ENCODE results near the gene TMX1.
"Not testable (repeated sequence)": the region's sequence is repeated elsewhere in the genome, so short reads cannot be mapped to it uniquely, and the experiment has no call there.

TMX1 gene, protein sequence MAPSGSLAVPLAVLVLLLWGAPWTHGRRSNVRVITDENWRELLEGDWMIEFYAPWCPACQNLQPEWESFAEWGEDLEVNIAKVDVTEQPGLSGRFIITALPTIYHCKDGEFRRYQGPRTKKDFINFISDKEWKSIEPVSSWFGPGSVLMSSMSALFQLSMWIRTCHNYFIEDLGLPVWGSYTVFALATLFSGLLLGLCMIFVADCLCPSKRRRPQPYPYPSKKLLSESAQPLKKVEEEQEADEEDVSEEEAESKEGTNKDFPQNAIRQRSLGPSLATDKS

GRCh38 chr14:51239813-51240803 lies at the start of gene TMX1:
Gene TMX1 (plus strand): TSS chr14:51240247. CDS start chr14:51240293, 46 bp downstream.
- peak; percentile 100 for DNase-seq

GRCh38 chr14:51201890-51202289 lies 38.2 kb upstream of the TMX1 start:
- no peak for DNase-seq

DNA sequence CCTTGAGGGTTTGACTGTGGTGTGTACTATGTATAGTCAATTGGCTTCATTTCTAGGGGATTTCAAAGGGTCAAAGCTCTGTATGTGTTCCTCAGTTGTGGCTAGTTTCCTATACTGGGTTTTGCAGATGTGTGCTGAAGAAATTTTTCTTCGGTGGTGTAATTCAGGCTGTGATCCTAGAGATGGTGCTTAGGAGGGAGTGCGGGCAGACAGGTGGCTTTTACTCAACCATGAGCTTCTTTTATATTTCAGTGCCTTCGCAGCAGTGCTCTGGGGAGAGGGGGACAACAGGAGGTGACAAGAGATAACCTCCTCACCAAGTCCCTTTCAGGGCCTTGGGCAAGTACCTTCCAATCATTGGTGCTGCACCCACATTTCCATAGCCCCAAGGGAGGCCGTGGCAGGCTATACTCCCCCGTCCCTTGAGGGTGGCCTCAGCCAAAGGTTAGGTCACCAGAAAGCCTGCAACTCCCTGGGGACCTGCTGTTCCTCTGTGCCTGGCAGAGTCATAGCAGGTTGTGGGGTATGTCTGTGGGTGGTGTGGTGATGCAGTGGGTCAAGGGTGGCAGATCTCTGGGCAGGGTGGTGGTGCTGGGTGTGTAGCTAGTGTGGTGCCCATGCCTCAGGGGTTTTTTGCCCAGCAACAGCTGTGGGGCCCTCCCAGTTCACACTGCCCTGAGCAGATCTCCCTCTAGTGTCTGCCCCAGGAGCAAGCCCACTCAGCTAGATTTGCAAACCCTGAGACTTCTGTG lies 37.0 kb upstream of the TMX1 start:
- DNase-seq = no peak

DNA sequence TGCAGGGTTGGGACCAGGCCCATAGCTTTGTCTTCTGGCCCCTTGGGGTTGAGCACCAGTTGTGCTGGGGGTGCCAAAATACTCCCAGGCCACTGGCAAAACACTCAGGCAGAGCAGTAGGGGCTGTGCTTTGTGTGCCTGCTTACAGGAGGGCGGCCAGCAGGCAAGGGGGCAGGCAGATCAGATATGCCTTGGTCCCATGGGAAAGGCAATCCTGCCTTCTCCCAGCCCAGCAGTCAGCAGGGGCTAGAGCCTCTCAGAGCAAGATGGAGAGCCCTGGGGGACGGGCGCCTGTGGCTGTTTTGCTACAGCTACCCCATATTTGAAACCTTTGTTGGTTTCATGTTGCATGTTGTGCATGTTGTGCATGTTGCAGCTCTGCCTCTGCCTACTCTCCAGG lies 36.2 kb upstream of the TMX1 start:
- no peak for DNase-seq

DNA sequence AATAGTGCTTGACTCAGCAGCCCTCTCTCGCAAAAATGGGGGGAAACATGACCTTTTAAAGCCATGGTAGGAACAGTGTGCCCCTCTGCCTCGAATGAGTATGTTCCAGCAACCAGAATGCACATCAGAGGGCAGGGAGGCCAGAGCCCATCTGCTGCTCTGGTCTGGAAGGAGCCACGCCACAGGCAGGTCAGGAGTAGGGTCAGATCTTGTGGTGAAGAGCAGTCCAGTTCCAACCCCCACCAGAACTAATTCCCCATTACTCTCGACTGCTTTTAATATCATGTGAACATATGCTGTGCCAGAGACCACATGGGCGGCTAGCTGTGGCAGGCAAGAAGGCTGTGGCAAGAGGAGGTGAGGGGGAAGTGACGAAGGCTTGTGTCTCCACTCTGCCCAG lies 34.6 kb upstream of the TMX1 start:
- DNase-seq = no peak

DNA sequence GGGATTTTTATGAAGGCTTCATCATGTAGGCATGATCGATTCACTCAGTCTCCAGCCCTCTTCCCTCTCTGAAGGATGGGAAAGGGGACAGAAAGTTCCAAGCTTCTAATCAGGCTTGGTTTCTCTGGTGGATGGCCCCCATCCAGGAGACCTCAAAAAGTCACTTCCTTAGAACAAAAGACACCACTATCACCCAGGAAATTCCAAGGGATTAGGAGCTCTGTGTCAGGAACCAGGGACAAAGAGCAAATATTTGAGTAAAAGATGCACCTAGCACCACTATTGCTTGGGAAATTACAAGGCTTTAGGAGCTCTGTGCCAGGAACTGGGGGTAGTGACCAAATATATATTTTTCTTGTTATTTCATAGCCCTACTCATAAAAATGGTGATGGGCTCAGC lies 33.6 kb upstream of the TMX1 start:
- no peak for DNase-seq

DNA sequence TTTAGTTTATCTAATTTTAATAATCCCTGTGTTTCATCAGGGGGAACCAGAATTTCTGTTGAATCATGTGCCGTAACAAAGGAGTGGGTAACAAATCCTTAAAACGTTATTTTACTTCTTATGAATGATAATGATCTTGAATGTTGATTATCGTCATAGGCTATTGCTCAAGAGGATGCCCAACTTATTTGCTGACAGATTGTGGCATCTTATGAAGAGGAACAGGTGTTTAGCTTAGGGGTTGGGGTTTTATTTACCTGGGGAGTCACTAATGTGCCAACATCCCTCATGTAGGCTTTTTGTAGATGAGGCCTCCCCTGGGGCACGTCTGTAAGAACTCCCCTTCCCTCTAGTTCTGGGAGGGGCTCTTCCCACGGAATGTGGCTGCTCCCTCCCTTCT lies 32.4 kb upstream of the TMX1 start:
- no peak for DNase-seq

GRCh38 chr14:51208982-51209381 lies 31.1 kb upstream of the TMX1 start:
- DNase-seq = no peak

DNA sequence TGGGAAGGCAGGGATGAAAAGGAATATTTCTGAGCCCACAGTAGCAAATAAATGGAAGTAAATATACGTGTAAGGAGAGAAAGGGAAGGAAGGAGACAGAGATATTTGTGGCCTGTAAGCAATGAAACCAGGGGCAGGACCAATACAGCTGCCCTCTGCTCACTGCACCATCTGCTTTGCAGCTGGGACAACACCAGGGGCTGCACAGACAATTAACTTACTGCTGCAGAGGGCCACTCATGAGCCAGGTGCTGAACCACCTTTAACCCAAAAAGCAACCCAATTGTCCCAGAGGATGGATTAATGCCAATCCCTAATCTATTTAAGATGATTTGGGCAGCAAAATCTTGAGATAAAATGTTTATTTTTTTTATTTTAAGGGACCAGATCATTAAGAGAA lies 30.6 kb upstream of the TMX1 start:
- DNase-seq = no peak

GRCh38 chr14:51210594-51210993 lies 29.5 kb upstream of the TMX1 start:
- DNase-seq = no peak

GRCh38 chr14:51211149-51211548 lies 28.9 kb upstream of the TMX1 start:
- DNase-seq = no peak

DNA sequence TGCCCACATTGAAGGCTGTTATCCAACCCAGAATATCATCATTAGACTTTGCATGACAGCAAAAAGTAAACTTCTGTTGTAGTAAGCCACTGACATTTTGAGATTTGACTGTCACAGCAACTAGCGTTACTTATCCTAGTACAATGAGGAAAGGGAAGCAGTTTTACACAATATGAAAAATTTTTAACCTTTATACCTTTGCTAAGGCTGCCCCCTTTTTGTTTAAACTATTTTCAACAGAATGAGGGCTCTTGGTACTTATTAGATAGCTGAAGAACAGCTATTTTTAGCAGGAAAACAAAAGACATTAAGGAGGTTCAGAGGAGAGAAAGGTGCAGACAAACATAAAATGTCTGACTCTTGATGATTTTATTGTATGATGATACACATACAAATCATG lies 23.4 kb upstream of the TMX1 start:
- DNase-seq = no peak

DNA sequence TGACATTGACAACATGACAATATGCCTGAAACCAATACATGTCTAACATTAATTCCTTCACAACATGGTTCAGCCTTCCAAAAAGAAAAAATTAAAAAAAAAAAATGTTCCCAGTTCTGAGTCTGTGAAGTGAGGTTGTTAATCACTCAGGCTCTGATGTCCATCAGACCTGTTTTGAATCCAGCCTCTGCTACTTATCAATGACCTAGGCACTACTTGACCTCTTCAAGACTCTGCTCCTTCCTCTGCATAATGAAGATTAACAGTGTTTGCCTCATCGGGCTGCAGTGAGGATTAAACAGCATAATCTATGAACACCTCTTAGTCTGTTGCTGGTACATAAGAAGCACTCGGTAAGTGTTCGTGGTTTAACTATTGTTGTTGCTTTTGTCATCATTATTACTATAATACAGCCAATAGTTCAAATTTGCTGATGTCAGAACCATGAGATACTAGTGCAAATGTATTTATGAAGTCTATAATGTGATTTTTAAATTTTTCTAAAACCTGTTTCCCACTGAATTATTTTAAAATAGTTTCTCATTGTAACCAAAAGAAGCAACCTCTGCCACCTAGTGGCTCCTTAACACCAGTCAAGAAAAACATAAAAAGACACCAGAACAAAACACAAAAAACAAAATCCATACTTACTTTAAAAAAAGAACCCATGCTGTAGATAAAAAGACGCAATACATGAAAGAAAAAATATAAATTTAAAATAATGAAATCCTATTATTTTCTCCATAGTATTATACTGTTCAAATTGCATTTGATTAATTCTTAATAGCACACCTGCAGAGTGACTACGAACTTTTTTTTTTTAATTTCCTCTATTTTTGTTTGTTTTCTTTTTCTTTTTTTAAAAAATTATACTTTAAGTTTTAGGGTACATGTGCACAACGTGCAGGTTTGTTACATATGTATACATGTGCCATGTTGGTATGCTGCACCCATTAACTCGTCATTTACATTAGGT lies 20.3 kb upstream of the TMX1 start:
- DNase-seq = peak; percentile 27

DNA sequence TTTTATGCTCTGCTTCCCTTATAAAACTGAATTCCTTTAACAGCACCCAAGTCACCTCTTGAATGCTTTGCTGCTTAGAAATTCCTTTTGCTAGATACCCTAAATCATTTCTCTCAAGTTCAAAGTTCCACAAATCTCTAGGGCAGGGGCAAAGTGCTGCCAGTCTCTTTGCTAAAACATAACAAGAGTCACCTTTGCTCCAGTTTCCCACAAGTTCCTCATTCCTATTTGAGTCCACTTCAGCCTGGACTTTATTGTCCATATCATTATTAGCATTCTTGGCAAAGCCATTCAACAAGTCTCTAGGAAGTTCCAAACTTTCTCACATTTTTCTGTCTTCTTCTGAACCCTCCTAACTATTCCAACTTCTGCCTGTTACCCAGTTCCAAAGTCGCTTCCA lies 16.6 kb upstream of the TMX1 start:
- not testable (repeated sequence) for DNase-seq

DNA sequence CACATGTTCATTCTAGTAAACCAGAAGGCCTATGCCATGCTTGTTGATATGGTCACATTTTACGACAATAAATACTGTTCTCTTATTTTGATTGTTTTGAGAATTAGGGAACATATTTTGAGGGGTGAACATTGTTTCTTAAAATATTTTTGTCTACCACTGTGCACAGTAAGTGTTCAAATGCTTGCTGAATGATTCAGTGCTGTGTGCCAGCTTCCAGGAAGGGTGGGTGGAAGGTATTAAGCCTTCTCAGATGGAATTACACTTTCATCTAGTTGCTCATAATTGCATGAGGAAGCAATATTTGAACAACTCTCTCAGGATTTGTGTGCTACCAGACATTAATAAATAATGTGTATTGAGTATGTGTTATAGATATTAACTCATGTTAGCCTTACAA lies 15.5 kb upstream of the TMX1 start:
- no peak for DNase-seq

GRCh38 chr14:51225751-51226150 lies 14.3 kb upstream of the TMX1 start:
- DNase-seq = no peak

DNA sequence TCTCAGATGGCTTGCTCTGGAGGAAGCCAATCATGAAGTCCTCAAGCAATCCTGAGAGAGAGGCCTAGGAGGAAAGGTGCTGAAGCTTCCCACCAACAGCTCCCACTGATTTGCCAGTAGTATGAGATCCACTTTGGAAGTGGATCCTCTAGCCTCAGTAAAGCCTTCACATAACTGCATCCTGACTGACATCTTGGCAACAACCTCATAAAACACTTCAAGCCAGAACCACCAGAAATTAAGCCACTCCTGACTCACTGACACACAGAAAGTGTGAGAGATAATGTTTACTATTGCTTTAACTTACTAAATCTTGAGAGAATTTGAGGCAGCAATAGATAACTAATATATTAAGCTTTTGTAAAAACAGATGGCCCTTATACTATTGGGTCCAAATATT lies 11.7 kb upstream of the TMX1 start:
- no peak for DNase-seq

- DNase-seq = no peak
Measured at GRCh38 chr14:51228890-51229289, 11.2 kb upstream of the TMX1 start.

DNA sequence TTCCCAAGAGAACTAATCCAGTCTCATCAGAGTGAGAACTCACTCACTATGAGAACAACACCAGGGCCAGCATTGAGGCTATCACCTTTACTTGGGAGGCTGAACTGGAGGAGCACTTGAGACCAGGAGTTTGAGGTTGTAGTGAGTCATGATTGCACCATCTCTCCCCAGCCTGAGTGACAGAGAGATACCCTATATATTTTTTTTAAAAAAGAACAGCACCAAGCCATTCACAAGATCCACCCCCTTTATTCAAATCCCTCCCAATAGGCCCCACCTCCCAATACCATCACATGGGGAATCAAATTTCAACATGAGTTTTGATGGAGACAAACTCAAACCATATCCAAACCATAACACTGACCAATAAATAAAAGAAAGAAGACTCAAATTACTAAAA lies 3.7 kb upstream of the TMX1 start:
- peak; percentile 38 for DNase-seq

DNA sequence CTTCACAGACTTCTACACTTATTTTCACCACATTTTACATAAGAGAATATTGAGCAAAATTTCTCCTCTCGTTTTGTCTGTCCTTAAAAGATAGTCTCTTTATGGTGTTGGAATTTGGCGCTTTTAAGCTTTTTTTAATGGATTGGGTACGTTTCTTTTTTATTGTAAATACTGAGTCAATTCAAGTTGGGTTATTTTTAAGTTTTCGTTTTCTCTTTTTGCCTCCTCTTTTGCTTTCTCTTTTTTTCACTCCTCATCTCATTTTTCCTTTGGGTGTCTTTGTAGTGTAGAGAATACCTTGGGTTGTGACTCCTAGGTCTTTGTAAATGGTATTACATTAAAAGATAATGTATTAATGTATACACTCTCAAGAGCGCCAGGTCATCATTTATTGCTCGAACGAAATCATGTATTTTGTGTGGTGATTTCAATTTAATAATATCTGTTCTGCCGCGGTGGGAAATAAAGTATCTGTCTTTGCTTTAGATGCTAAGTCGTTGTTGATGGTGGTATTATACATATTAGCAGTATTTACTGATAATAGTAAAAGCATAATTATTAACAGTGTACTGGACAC lies 845 bp downstream of the TMX1 start:
- no peak for DNase-seq

DNA sequence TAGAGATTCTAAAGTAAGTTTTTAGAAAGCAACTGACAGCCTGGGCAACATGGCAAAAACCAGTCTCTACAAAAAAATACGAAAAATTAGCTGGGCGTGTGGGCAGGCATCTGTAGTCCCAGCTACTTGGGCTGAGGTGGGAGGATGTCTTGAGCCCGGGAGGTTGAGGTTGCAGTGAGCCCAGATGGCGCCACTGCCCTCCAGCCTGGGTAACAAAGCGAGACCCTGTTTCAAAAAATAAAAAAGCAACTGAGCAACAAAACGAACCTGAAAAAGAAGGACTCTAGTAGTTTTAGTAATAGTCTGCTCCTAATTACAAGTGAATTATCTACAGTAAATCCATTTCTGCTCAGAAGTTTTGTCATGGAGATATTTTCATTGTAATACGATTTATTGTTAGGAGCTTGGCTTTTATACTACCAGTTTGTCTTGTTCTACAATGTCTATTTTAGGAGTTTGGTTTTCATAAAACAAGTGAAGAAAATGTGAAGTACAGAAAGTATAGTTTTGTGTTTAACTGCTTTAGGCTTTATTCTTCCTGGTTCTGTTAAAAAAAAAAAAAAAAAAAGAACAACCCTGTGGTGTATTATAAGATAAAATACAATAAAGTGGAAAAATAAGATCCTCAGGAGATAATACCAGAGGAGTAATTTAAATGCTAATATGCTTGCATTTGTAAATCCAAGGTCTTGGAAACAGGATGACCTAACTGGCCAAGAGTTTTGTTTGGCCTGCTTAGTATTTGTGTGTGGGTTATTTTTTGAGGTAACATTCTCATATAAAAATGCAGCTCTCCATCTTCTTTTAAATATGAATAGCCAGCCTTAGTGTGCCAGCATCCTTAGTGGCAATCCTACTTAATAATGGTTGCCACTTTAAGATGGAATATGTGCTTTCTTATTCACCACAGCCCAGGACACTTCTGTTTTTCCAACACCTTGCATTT lies 2.8 kb downstream of the TMX1 start:
- DNase-seq = no peak

Data from EL (cell line).